ENCODE data around the gene RPLP1. TPM values are rescaled to one million over a fixed set of nuclear protein-coding genes. Genes with fewer than 3 reads are reported as not detected.

The RPLP1 gene
- total and polyA plus RNA-seq, 4 donors, result 45.2 to 765 (median 319) TPM

- H3K27ac ChIP-seq (ENCODE audit: low read depth in 1 of 2, low read length in 2 of 2), result no peak overlapping the region
- no peaks in the 10 kb centered on the region for H3K27me3 ChIP-seq (ENCODE audit: control insufficient read depth in 4 of 4, insufficient read depth in 4 of 4, low read length in 3 of 4)
- peak; percentile 61 for DNase-seq (ENCODE audit: low spot score)
- no peaks in the 10 kb centered on the region for H3K36me3 ChIP-seq (ENCODE audit: control insufficient read depth in 4 of 4, insufficient read depth in 3 of 4, low read depth in 1 of 4, low read length in 3 of 4)
- peaks cover 0 to 2% (median 0%) of the 10 kb centered on the region in 4 donors for H3K4me1 ChIP-seq (ENCODE audit: control insufficient read depth in 4 of 4, insufficient read depth in 4 of 4, low read length in 3 of 4)
- H3K9ac ChIP-seq (ENCODE audit: low read depth in 1 of 2, low read length in 2 of 2), result no peak overlapping the region
- WGBS, result 39% methylated on average over 13 of the region's 13 CpGs
- H3K4me3 ChIP-seq (ENCODE audit: low read depth in 1 of 3, low read length in 3 of 3), result no peak overlapping the region
- peak; percentile 87 for TF ChIP-seq RAD21 (IDR thresholded peaks at IDR 0.05)
- TF ChIP-seq HNF4G (IDR thresholded peaks at IDR 0.05), result no peak
- peak; percentile 71 for TF ChIP-seq CTCF (IDR thresholded peaks at IDR 0.05; ENCODE audit: low read depth, low read length, missing input control)
- peaks cover 0 to 2% (median 0%) of the 10 kb centered on the region in 4 donors for H3K9me3 ChIP-seq (ENCODE audit: control insufficient read depth in 4 of 4, low read length in 3 of 4)
These were observed 25.7 kb downstream of the RPLP1 start for GRCh38 chr15:69478259-69478781.

- Histone ChIP-seq H3K9ac (ENCODE audit: low read depth in 1 of 2, low read length in 2 of 2) (no peak overlapping the region), H3K27me3 (ENCODE audit: control insufficient read depth in 4 of 4, insufficient read depth in 4 of 4, low read length in 3 of 4) (no peaks in the 10 kb centered on the region), H3K27ac (ENCODE audit: low read depth in 1 of 2, low read length in 2 of 2) (no peak overlapping the region), H3K9me3 (ENCODE audit: control insufficient read depth in 4 of 4, low read length in 3 of 4) (peaks cover 0 to 2% (median 0%) of the 10 kb centered on the region in 4 donors), H3K36me3 (ENCODE audit: control insufficient read depth in 4 of 4, insufficient read depth in 3 of 4, low read depth in 1 of 4, low read length in 3 of 4) (no peaks in the 10 kb centered on the region), H3K4me1 (ENCODE audit: control insufficient read depth in 4 of 4, insufficient read depth in 4 of 4, low read length in 3 of 4) (peaks cover 0 to 2% (median 0%) of the 10 kb centered on the region in 4 donors), H3K4me3 (ENCODE audit: low read depth in 1 of 3, low read length in 3 of 3) (no peak overlapping the region)
- no peak for DNase-seq (ENCODE audit: low spot score)
- TF ChIP-seq HNF4G (IDR thresholded peaks at IDR 0.05) (no peak), YY1 (IDR thresholded peaks at IDR 0.05) (no peak), ZBTB33 (IDR thresholded peaks at IDR 0.05) (no peak), NR2F2 (IDR thresholded peaks at IDR 0.05) (no peak), SP1 (IDR thresholded peaks at IDR 0.05) (no peak), HNF4A (conservative IDR thresholded peaks at IDR 0.05) (no peak), RXRA (IDR thresholded peaks at IDR 0.05) (no peak), REST (IDR thresholded peaks at IDR 0.05) (no peak), FOXA1 (IDR thresholded peaks at IDR 0.05) (no peak), FOXA2 (IDR thresholded peaks at IDR 0.05) (no peak), CTCF (IDR thresholded peaks at IDR 0.05; ENCODE audit: low read depth, low read length, missing input control) (no peak), ATF3 (IDR thresholded peaks at IDR 0.05) (no peak), TAF1 (conservative IDR thresholded peaks at IDR 0.05) (no peak), JUND (IDR thresholded peaks at IDR 0.05) (no peak)
- WGBS, result 83% methylated on average over 4 of the region's 4 CpGs
These were observed 26.5 kb downstream of the RPLP1 start for GRCh38 chr15:69479081-69479480.
